ENCODE measurements around the gene GPR4. TPM values are rescaled to one million over a fixed set of nuclear protein-coding genes. Genes with fewer than 3 reads are reported as not detected.
"Not testable (repeated sequence)": the region's sequence is repeated elsewhere in the genome, so short reads cannot be mapped to it uniquely, and the experiment has no call there.

GPR4 gene
- polyA plus RNA-seq, 1 of the 3 experiments (the other 2 are of a cell fraction): 0.69 TPM

DNA sequence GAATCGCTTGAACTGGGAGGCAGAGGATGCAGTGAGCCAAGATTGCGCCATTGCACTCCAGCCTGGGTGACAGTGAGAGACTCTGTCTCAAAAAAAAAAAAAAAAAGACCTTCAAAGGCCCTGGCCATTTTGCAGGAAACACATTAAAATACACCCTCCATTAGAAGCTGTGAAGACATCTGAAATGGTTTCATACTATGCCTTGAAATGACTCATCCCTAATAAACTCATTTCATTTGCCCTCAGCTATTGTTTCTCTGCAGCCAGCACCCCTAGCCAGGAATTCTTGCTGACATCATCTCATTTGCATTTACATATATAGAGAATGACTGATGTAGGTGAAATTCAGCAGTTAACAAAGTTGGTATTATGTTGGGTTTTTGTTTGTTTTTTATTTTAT is 28.5 kb upstream of the GPR4 start:
- Histone ChIP-seq H3K9ac (no peak overlapping the region), H3K27ac (ENCODE audit: low read depth in 2 of 2, low read length in 1 of 2) (peak overlapping the region in 1 of 2 experiments; percentile 84; a peak in 2 of 4 replicates), H3K4me2 (0 out of 2 replicates have a peak overlapping the region, but pooled peaks have one; percentile 23), H3K9me3 (no peaks in the 10 kb centered on the region), H3F3A (replicated peaks; ENCODE audit: insufficient read depth) (peaks cover 28% of the 10 kb centered on the region), H3K9me2 (no peaks in the 10 kb centered on the region), H2AFZ (ENCODE audit: low read depth) (no peak overlapping the region), H3K27me3 (ENCODE audit: insufficient read depth) (no peaks in the 10 kb centered on the region), H4K20me1 (ENCODE audit: insufficient read depth) (no peaks in the 10 kb centered on the region), H3K36me3 (replicated peaks in 1 of 2; ENCODE audit: control insufficient read depth in 1 of 2, insufficient read depth in 2 of 2, low read length in 1 of 2) (no peaks in the 10 kb centered on the region), H3K4me3 (ENCODE audit: low read depth in 2 of 2, low read length in 1 of 2) (no peak overlapping the region), H3K79me2 (ENCODE audit: insufficient read depth) (no peaks in the 10 kb centered on the region), H3K4me1 (ENCODE audit: control insufficient read depth in 1 of 2, insufficient read depth in 2 of 2, low read depth in 1 of 2, low read length in 1 of 2) (peaks cover 3 to 19% of the 10 kb centered on the region in 2 experiments; a peak in 2 of 4 replicates)
- POLR2A ChIA-PET: no interaction called here
- DNase-seq: peak; percentile 3
- 61% methylated on average over 2 of the region's 2 CpGs for WGBS (ENCODE audit: low lambda C conversion rate)
- TF ChIP-seq TCF12 (IDR thresholded peaks at IDR 0.05) (peak; percentile 34; the same call in 1 of the 2 replicates), NRF1 (IDR thresholded peaks at IDR 0.05; ENCODE audit: low read depth, low read length) (no peak), EZH2phosphoT487 (IDR thresholded peaks at IDR 0.05; ENCODE audit: borderline replicate concordance, low read depth) (no peak), GABPA (IDR thresholded peaks at IDR 0.05; ENCODE audit: low read depth) (no peak), SIN3A (IDR thresholded peaks at IDR 0.05; ENCODE audit: borderline replicate concordance, low read depth, low read length) (no peak), TEAD4 (IDR thresholded peaks at IDR 0.05; ENCODE audit: borderline replicate concordance, insufficient read depth) (peak; percentile 48; the same call in 1 of the 2 replicates), GATA2 (CRISPR knock-in tag; IDR thresholded peaks at IDR 0.05) (no peak), CHD2 (IDR thresholded peaks at IDR 0.05; ENCODE audit: low read length, partially characterized antibody) (no peak), FOSL2 (IDR thresholded peaks at IDR 0.05; ENCODE audit: borderline replicate concordance, low read depth) (peak; percentile 84), MAX (IDR thresholded peaks at IDR 0.05; ENCODE audit: low read depth) (peak; percentile 50; the same call in 1 of the 2 replicates), MXI1 (IDR thresholded peaks at IDR 0.05; ENCODE audit: low read depth, low read length) (no peak), RCOR1 (IDR thresholded peaks at IDR 0.05; ENCODE audit: low read length) (no peak), RXRA (IDR thresholded peaks at IDR 0.05; ENCODE audit: borderline replicate concordance, low read depth) (no peak), RFX5 (IDR thresholded peaks at IDR 0.05; ENCODE audit: low read length) (no peak), YY1 (IDR thresholded peaks at IDR 0.05; ENCODE audit: low read depth) (peak; percentile 75; the same call in 1 of the 2 replicates), JUND (IDR thresholded peaks at IDR 0.05) (peak; percentile 82), USF2 (IDR thresholded peaks at IDR 0.05; ENCODE audit: borderline replicate concordance, low read depth, low read length) (no peak)
- CTCF ChIA-PET: interaction anchor here (0.9 to 6.2 kb wide), 2 partner anchors 13 to 51 kb away, joined by 3 to 53 read pairs; no protein-coding TSS in a partner anchor

DNA sequence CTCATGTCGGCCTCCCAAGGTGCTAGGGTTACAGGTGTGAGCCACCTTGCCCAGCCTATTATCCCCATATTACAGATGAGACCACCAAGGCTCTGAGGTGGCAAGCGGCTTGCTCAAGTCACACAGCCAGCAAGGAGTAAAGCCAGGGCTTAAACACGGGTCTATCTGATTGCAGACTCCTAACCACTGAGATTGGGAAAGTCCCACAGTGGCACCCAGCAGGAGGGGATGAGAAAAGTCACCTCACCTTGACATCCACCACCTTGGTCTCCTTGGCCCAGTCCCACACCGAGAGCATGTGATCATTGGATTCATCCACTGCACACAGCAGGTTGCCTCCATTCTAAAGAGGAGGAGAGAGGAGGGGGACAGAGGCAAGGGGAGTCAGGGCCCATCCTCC is 27.7 kb upstream of the GPR4 start:
- no peak for DNase-seq
- Histone ChIP-seq H3K27me3 (ENCODE audit: insufficient read depth) (no peaks in the 10 kb centered on the region), H3K4me2 (0 out of 2 replicates have a peak overlapping the region, but pooled peaks have one; percentile 23), H3K9me2 (no peaks in the 10 kb centered on the region), H3K9me3 (no peaks in the 10 kb centered on the region), H3K4me3 (ENCODE audit: low read depth in 2 of 2, low read length in 1 of 2) (no peak overlapping the region), H3K27ac (ENCODE audit: low read depth in 2 of 2, low read length in 1 of 2) (peak overlapping the region in 1 of 2 experiments; percentile 84; a peak in 2 of 4 replicates), H2AFZ (ENCODE audit: low read depth) (no peak overlapping the region), H3K4me1 (ENCODE audit: control insufficient read depth in 1 of 2, insufficient read depth in 2 of 2, low read depth in 1 of 2, low read length in 1 of 2) (peaks cover 3 to 19% of the 10 kb centered on the region in 2 experiments; a peak in 2 of 4 replicates), H4K20me1 (ENCODE audit: insufficient read depth) (no peaks in the 10 kb centered on the region), H3K9ac (no peak overlapping the region), H3F3A (replicated peaks; ENCODE audit: insufficient read depth) (peaks cover 28% of the 10 kb centered on the region), H3K79me2 (ENCODE audit: insufficient read depth) (no peaks in the 10 kb centered on the region), H3K36me3 (replicated peaks in 1 of 2; ENCODE audit: control insufficient read depth in 1 of 2, insufficient read depth in 2 of 2, low read length in 1 of 2) (no peaks in the 10 kb centered on the region)
- TF ChIP-seq NFIC (IDR thresholded peaks at IDR 0.05; ENCODE audit: borderline replicate concordance): no peak
- no peak for TF ChIP-seq SIN3A (IDR thresholded peaks at IDR 0.05; ENCODE audit: borderline replicate concordance, low read depth, low read length)
- no peak for TF ChIP-seq POLR2AphosphoS5 (IDR thresholded peaks at IDR 0.05; ENCODE audit: low read depth, low read length)
- TF ChIP-seq ELF1 (IDR thresholded peaks at IDR 0.05): no peak
- TF ChIP-seq MAX (IDR thresholded peaks at IDR 0.05; ENCODE audit: low read depth): no peak
- TF ChIP-seq TEAD4 (IDR thresholded peaks at IDR 0.05; ENCODE audit: borderline replicate concordance, insufficient read depth): no peak
- WGBS (ENCODE audit: low lambda C conversion rate): 96% methylated on average over 4 of the region's 4 CpGs
- ChIA-PET CTCF (interaction anchor here (6.2 kb wide), 1 partner anchor 13 kb away, joined by 53 read pairs; no protein-coding TSS in a partner anchor), POLR2A (no interaction called here)

- WGBS (ENCODE audit: low lambda C conversion rate): 89% methylated on average over 5 of the region's 7 CpGs
- H3K9ac ChIP-seq; H3K9me3 ChIP-seq; H3K9me2 ChIP-seq; H4K20me1 ChIP-seq (ENCODE audit: insufficient read depth); POLR2A ChIA-PET; H3K79me2 ChIP-seq (ENCODE audit: insufficient read depth); H3K4me2 ChIP-seq; H2AFZ ChIP-seq (ENCODE audit: low read depth); H3K36me3 ChIP-seq (replicated peaks in 1 of 2; ENCODE audit: control insufficient read depth in 1 of 2, insufficient read depth in 2 of 2, low read length in 1 of 2); H3K27me3 ChIP-seq (ENCODE audit: insufficient read depth); H3K4me3 ChIP-seq (ENCODE audit: low read depth in 2 of 2, low read length in 1 of 2); DNase-seq; H3K27ac ChIP-seq (ENCODE audit: low read depth in 2 of 2, low read length in 1 of 2): not testable (repeated sequence)
- H3F3A ChIP-seq (replicated peaks; ENCODE audit: insufficient read depth): peaks cover 28% of the 10 kb centered on the region
- CTCF ChIA-PET: interaction anchor here (0.9 kb wide), 1 partner anchor 21 kb away, joined by 3 read pairs; no protein-coding TSS in a partner anchor
- peaks cover 3 to 19% of the 10 kb centered on the region in 2 experiments; a peak in 2 of 4 replicates for H3K4me1 ChIP-seq (ENCODE audit: control insufficient read depth in 1 of 2, insufficient read depth in 2 of 2, low read depth in 1 of 2, low read length in 1 of 2)
These were observed 26.2 kb upstream of the GPR4 start for GRCh38 chr19:45628219-45628618.
